NCI-H774 (cell line): Measurements from ENCODE around the gene DDX59.

ENCODE experiments used
- DNase-seq: peaks from one replicate; lab custom pipeline; 2025; lab: John Stamatoyannopoulos, UW

The DDX59 gene

GRCh38 chr1:200629876-200630514, 39.7 kb downstream of the DDX59 start:
- no peak for DNase-seq

GRCh38 chr1:200628223-200628881, 41.4 kb downstream of the DDX59 start:
- no peak for DNase-seq

GRCh38 chr1:200627575-200628222, 42.0 kb downstream of the DDX59 start:
- no peak for DNase-seq

- no peak for DNase-seq
Measured at GRCh38 chr1:200626853-200627534, 42.7 kb downstream of the DDX59 start.

GRCh38 chr1:200625381-200625824, 44.3 kb downstream of the DDX59 start:
- DNase-seq: no peak

GRCh38 chr1:200624679-200625335, 44.9 kb downstream of the DDX59 start:
- DNase-seq: no peak

- DNase-seq: peak; percentile 92
Measured at GRCh38 chr1:200620273-200621131, 49.2 kb downstream of the DDX59 start, which contains the start of gene KIF14. Gene KIF14 (minus strand): TSS chr1:200620751. CDS start chr1:200618723, 2,028 bp downstream.

- no peak for DNase-seq
Measured at GRCh38 chr1:200619894-200620272, 49.8 kb downstream of the DDX59 start.

GRCh38 chr1:200610846-200611245, 58.9 kb downstream of the DDX59 start:
- DNase-seq: no peak

GRCh38 chr1:200602632-200603031, 67.1 kb downstream of the DDX59 start:
- no peak for DNase-seq
